Erythroblast (primary cell): ENCODE results near the gene DGKB.

Source experiments
- GATA1 ChIP-seq: IDR thresholded peaks from 2 replicates; pipeline ENCODE4 v1.6.1; 2011; ENCODE audit warnings: low read depth, mild to moderate bottlenecking, control low read depth, low read length, moderate library complexity
- POLR2A ChIP-seq: IDR thresholded peaks from 2 replicates; pipeline ENCODE4 v1.6.1; 2011; ENCODE audit warnings: mild to moderate bottlenecking, low read length

DNA sequence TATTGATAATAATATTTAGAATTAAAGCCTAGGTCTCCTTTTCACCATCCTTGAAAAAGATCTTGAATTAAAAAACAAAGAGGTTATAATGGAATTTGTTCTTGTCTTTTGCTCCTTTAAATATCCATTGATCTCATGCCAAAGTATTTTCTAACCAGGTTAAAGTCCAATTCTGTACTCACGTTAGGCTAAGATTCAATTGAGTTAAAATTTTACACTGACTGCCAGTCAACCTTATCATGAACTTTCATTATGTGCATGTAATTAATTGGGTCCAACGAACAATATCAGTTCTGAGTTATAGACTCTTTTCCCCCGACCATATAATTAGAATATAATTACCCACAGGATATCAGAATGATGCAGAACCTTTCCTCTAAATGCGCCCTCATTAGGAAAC lies 266.6 kb downstream of the DGKB start:
- TF ChIP-seq POLR2A = no peak
- TF ChIP-seq GATA1 = no peak
